HCT116 (cell line): Measurements from ENCODE around the gene PSTPIP2. TPM values are rescaled to one million over a fixed set of nuclear protein-coding genes. Genes with fewer than 3 reads are reported as not detected.

ENCODE experiments used
- ATAC-seq: fragments of 200-7000 bp; cut with Tn5 transposase; 2 replicates; pipeline ENCODE4 v1.9.1; 2020; ENCODE audit warnings: mild to moderate bottlenecking, moderate library complexity
- BruUV-seq: library from RNA; stranded (reverse); fragments of 400-500 nt; replicated peaks from 2 replicates; lab custom pipeline; 2021; lab: Mats Ljungman, UMichigan
- CTCF ChIA-PET: fragments of 300-600 bp; sonication (Branson Sonifier 250); formaldehyde crosslinking; loops from one replicate; lab custom pipeline; 2021; ENCODE audit warnings: antibody characterized with exemption; lab: Charles Lee
- POLR2A ChIA-PET: fragments of 300-600, 350-600 bp; sonication (Branson Sonifier 250); formaldehyde crosslinking; loops from one replicate; lab custom pipeline; 2021; ENCODE audit warnings: antibody characterized with exemption; lab: Charles Lee
- RAD21 ChIA-PET, 2 experiments: fragments of 300-600 bp; sonication (Branson Sonifier 250); formaldehyde crosslinking; loops; one replicate each; lab custom pipeline; 2023; ENCODE audit warnings: low total read pairs in 2 of 2; ENCODE audit not compliant: uncharacterized antibody in 2 of 2, unreplicated experiment in 2 of 2, low non-redundant PET in 1 of 2; lab: Charles Lee
- DNase-seq: peaks from one replicate; pipeline ENCODE4 v3.0.0-alpha.2; 2010; ENCODE audit warnings: low read depth, low spot score
- H2AFZ ChIP-seq: fragments of 200-600 bp; shearing (Covaris generic), sonication (generic); 2 replicates; pipeline ENCODE4 v1.6.1; 2017; ENCODE audit warnings: low read depth, mixed run types, mixed read lengths, antibody characterized with exemption, low read length; ENCODE audit not compliant: poor library complexity, severe bottlenecking
- H3K27ac ChIP-seq: 2 replicates; pipeline ENCODE4 v1.5.1; 2012; ENCODE audit warnings: low read depth, low read length
- H3K27me3 ChIP-seq: fragments of 200-600 bp; sonication (generic); 2 replicates; pipeline ENCODE4 v1.6.1; 2016; ENCODE audit warnings: mixed run types, low read length, mixed read lengths; ENCODE audit not compliant: insufficient read depth
- H3K36me3 ChIP-seq, 2 experiments: fragments of 200-500 bp in 1 of 2; fragments of 200-600 bp in 1 of 2; sonication (Bioruptor generic) in 1 of 2; sonication (generic) in 1 of 2; 2 replicates each; pipeline versions ENCODE4 v1.5.1 to v1.6.1; 2014 to 2016; ENCODE audit warnings: low read length in 2 of 2, inconsistent platforms in 1 of 2, mixed read lengths in 1 of 2, mixed run types in 1 of 2; ENCODE audit not compliant: insufficient read depth in 2 of 2, control insufficient read depth in 1 of 2
- H3K4me1 ChIP-seq, 2 experiments: fragments of 200-600 bp in 1 of 2; sonication (generic) in 1 of 2; 2 replicates each; pipeline versions ENCODE4 v1.5.1 to v1.6.1; 2012 to 2017; ENCODE audit warnings: low read length in 2 of 2, inconsistent platforms in 1 of 2, mild to moderate bottlenecking in 1 of 2, mixed read lengths in 1 of 2, mixed run types in 1 of 2, moderate library complexity in 1 of 2; ENCODE audit not compliant: insufficient read depth in 2 of 2, control insufficient read depth in 1 of 2
- H3K4me2 ChIP-seq: fragments of 200-600 bp; sonication (generic); 2 replicates; pipeline ENCODE4 v1.6.1; 2017; ENCODE audit warnings: mixed run types, low read length, mixed read lengths
- H3K4me3 ChIP-seq, 2 experiments: fragments of 200-600 bp in 1 of 2; sonication (generic) in 1 of 2; replicated peaks in 1 of 2; 2 replicates each; pipeline ENCODE4 v1.5.1; 2011 to 2016; ENCODE audit warnings: low read length in 2 of 2, control low read depth in 1 of 2, low read depth in 1 of 2, mild to moderate bottlenecking in 1 of 2, mixed read lengths in 1 of 2, mixed run types in 1 of 2
- H3K79me2 ChIP-seq: fragments of 200-600 bp; sonication (generic); 2 replicates; pipeline ENCODE4 v1.6.1; 2017; ENCODE audit warnings: mild to moderate bottlenecking, mixed run types, low read length, moderate library complexity, mixed read lengths; ENCODE audit not compliant: insufficient read depth
- H3K9ac ChIP-seq: fragments of 200-600 bp; sonication (generic); 2 replicates; pipeline ENCODE4 v1.6.1; 2016; ENCODE audit warnings: low read length, mixed read lengths
- H3K9me2 ChIP-seq: fragments of 200-600 bp; sonication (generic), shearing (Covaris generic); 2 replicates; pipeline ENCODE4 v1.6.1; 2017; ENCODE audit warnings: mixed run types, mild to moderate bottlenecking, moderate library complexity; ENCODE audit not compliant: insufficient read depth
- H3K9me3 ChIP-seq, 2 experiments: fragments of 200-500 bp in 1 of 2; fragments of 200-600 bp in 1 of 2; sonication (Bioruptor generic) in 1 of 2; sonication (generic) in 1 of 2; 2 replicates each; pipeline ENCODE4 v1.6.1; 2014 to 2017; ENCODE audit warnings: low read length in 2 of 2, mixed read lengths in 2 of 2, inconsistent platforms in 1 of 2, low read depth in 1 of 2, mild to moderate bottlenecking in 1 of 2, mixed run types in 1 of 2, moderate library complexity in 1 of 2; ENCODE audit not compliant: control insufficient read depth in 1 of 2, insufficient read depth in 1 of 2
- H4K20me1 ChIP-seq: fragments of 200-600 bp; sonication (generic), shearing (Covaris generic); 2 replicates; pipeline ENCODE4 v1.6.1; 2017; ENCODE audit warnings: mixed run types, mild to moderate bottlenecking, moderate library complexity; ENCODE audit not compliant: insufficient read depth
- ATF3 ChIP-seq: IDR thresholded peaks from 2 replicates; pipeline ENCODE4 v1.6.1; 2012
- CBX3 ChIP-seq: IDR thresholded peaks from 2 replicates; pipeline ENCODE4 v1.6.1; 2012; ENCODE audit warnings: low read depth
- CEBPB ChIP-seq: IDR thresholded peaks from 2 replicates; pipeline ENCODE4 v1.6.1; 2012; ENCODE audit warnings: low read depth
- CTCF ChIP-seq, 3 experiments: fragments of 200-600 bp in 1 of 3; sonication (generic) in 1 of 3; IDR thresholded peaks in 2 of 3; conservative IDR thresholded peaks in 1 of 3; 2 replicates each; pipeline ENCODE4 v1.5.1; 2012 to 2017; ENCODE audit warnings: low read depth in 2 of 3, low read length in 2 of 3, antibody characterized with exemption in 1 of 3, borderline replicate concordance in 1 of 3, control low read depth in 1 of 3, mild to moderate bottlenecking in 1 of 3, mixed read lengths in 1 of 3, mixed run types in 1 of 3, moderate library complexity in 1 of 3; ENCODE audit not compliant: insufficient read depth in 1 of 3
- EGR1 ChIP-seq: IDR thresholded peaks from 2 replicates; pipeline ENCODE4 v1.6.1; 2012; ENCODE audit warnings: low read depth
- ELF1 ChIP-seq: IDR thresholded peaks from 2 replicates; pipeline ENCODE4 v1.6.1; 2012; ENCODE audit warnings: low read depth, borderline replicate concordance
- EZH2 ChIP-seq: fragments of 200-600 bp; sonication (generic); IDR thresholded peaks from 2 replicates; pipeline ENCODE4 v1.6.1; 2017; ENCODE audit warnings: antibody characterized with exemption, mixed run types
- EZH2phosphoT487 ChIP-seq: fragments of 200-600 bp; IDR thresholded peaks from 2 replicates; pipeline ENCODE4 v1.6.1; 2018; ENCODE audit warnings: antibody characterized with exemption, borderline replicate concordance
- FOSL1 ChIP-seq: IDR thresholded peaks from 2 replicates; pipeline ENCODE4 v1.6.1; 2012; ENCODE audit warnings: low read depth
- MAX ChIP-seq: IDR thresholded peaks from 2 replicates; pipeline ENCODE4 v1.6.1; 2012
- POLR2AphosphoS5 ChIP-seq: IDR thresholded peaks from 2 replicates; pipeline ENCODE4 v1.6.1; 2011; ENCODE audit warnings: mild to moderate bottlenecking, low read depth, low read length, moderate library complexity
- RAD21 ChIP-seq: IDR thresholded peaks from 2 replicates; pipeline ENCODE4 v1.6.1; 2012; ENCODE audit warnings: low read depth, mild to moderate bottlenecking
- REST ChIP-seq: IDR thresholded peaks from 2 replicates; pipeline ENCODE4 v1.6.1; 2012; ENCODE audit warnings: low read depth
- SIN3A ChIP-seq: IDR thresholded peaks from 2 replicates; pipeline ENCODE4 v1.6.1; 2012; ENCODE audit warnings: low read depth
- SP1 ChIP-seq: IDR thresholded peaks from 2 replicates; pipeline ENCODE4 v1.6.1; 2012; ENCODE audit warnings: low read depth
- SRF ChIP-seq: IDR thresholded peaks from 2 replicates; pipeline ENCODE4 v1.6.1; 2012; ENCODE audit warnings: low read depth
- TCF7L2 ChIP-seq: IDR thresholded peaks from 2 replicates; pipeline ENCODE4 v1.7.0; 2011; ENCODE audit warnings: borderline replicate concordance, inconsistent platforms; ENCODE audit not compliant: insufficient read depth, insufficient read length; ENCODE audit errors: extremely low read depth
- YY1 ChIP-seq: IDR thresholded peaks from 2 replicates; pipeline ENCODE4 v1.6.1; 2011; ENCODE audit warnings: low read length, low read depth, moderate library complexity, mild to moderate bottlenecking; ENCODE audit not compliant: insufficient replicate concordance; ENCODE audit errors: extremely low read depth
- ZFX ChIP-seq: fragments of 450-650 bp; IDR thresholded peaks from 2 replicates; pipeline ENCODE4 v1.6.1; 2017
- ZNF274 ChIP-seq: fragments of 200-500 bp; sonication (Bioruptor generic); IDR thresholded peaks from 2 replicates; pipeline ENCODE4 v1.6.1; 2014; ENCODE audit warnings: mild to moderate bottlenecking, low read depth, low read length, inconsistent platforms
- intact Hi-C: fragments of 100-400 bp; cut with micrococcal nuclease; formaldehyde crosslinking; loops from 2 replicates; pipeline ENCODE4 v1.10.0; 2022
- total RNA-seq: library from RNA; stranded (reverse); gene quantifications from one replicate; pipeline ENCODE4 v1.2.1, GENCODE V29; 2021; ENCODE audit not compliant: unreplicated experiment

The PSTPIP2 gene
- total RNA-seq, 1 experiment from 2014 or later: 20.0 TPM

GRCh38 chr18:45962866-45963265, 109.2 kb downstream of the PSTPIP2 start:
- Histone ChIP-seq H3K79me2 (peaks cover 22% of the 10 kb centered on the region), H3K4me3 (no peak overlapping the region), H3K9me2 (no peaks in the 10 kb centered on the region), H4K20me1 (no peaks in the 10 kb centered on the region), H2AFZ (no peak overlapping the region), H3K36me3 (no peaks in the 10 kb centered on the region), H3K4me1 (peaks cover 6 to 21% of the 10 kb centered on the region in 2 experiments), H3K4me2 (peak overlapping the region; percentile 7; the same call in 1 of the 2 replicates), H3K9ac (no peak overlapping the region), H3K9me3 (no peaks in the 10 kb centered on the region), H3K27me3 (no peaks in the 10 kb centered on the region), H3K27ac (no peak overlapping the region)
- no peak for ATAC-seq
- intact Hi-C loops: no loop called here
- no peak for DNase-seq
- TF ChIP-seq CTCF (IDR thresholded peaks at IDR 0.05 in 2 of 3, conservative IDR thresholded peaks at IDR 0.05 in 1 of 3; ENCODE audit: borderline replicate concordance in 1 of 3, insufficient read depth in 1 of 3, low read depth in 2 of 3, low read length in 2 of 3) (no peak), SRF (no peak), POLR2AphosphoS5 (no peak), EGR1 (no peak), ATF3 (no peak), FOSL1 (no peak), ELF1 (no peak), TCF7L2 (no peak), YY1 (no peak), CEBPB (no peak), EZH2phosphoT487 (no peak), CBX3 (no peak), MAX (no peak), ZNF274 (no peak), RAD21 (no peak), SIN3A (no peak), REST (no peak), ZFX (no peak), EZH2 (no peak), SP1 (no peak)
- RAD21 ChIA-PET: no interaction called here
- POLR2A ChIA-PET: no interaction called here
- no TSS peak for BruUV-seq
- CTCF ChIA-PET: no interaction called here
